Activated T-helper 17 cell treated with anti-CD3 and anti-CD28 coated beads, Interleukin-2, amount 50 U/mL, for 72 hours (primary cell): ENCODE measurements around the gene FADS2. TPM values are rescaled to one million over a fixed set of nuclear protein-coding genes. Genes with fewer than 3 reads are reported as not detected.

Source experiments
- ATAC-seq: fragments of 150-1000 bp; cut with Tn5 transposase; replicated peaks from 2 replicates; pipeline ENCODE4 v1.10.0; 2021; ENCODE audit warnings: mild to moderate bottlenecking, moderate library complexity
- H3K27ac Mint-ChIP-seq: one replicate; pipeline ENCODE4 v1.8.0; 2022; ENCODE audit warnings: mixed read lengths
- H3K27me3 Mint-ChIP-seq: one replicate; pipeline ENCODE4 v1.8.0; 2022; ENCODE audit warnings: mixed read lengths
- H3K36me3 Mint-ChIP-seq: one replicate; pipeline ENCODE4 v1.8.0; 2022; ENCODE audit warnings: low read depth, mild to moderate bottlenecking, mixed read lengths
- H3K4me1 Mint-ChIP-seq: one replicate; pipeline ENCODE4 v1.8.0; 2022; ENCODE audit warnings: mixed read lengths
- H3K4me3 Mint-ChIP-seq: one replicate; pipeline ENCODE4 v1.8.0; 2022; ENCODE audit warnings: mild to moderate bottlenecking, mixed read lengths
- H3K9me3 Mint-ChIP-seq: one replicate; pipeline ENCODE4 v1.8.0; 2022; ENCODE audit warnings: mixed read lengths
- total RNA-seq, 2 donors: library from RNA; stranded (reverse); gene quantifications; one replicate each; pipeline ENCODE4 v1.2.3, GENCODE V29; 2022

Gene FADS2
- total RNA-seq, 2 donors from 2014 or later: 9.4 to 58.3 TPM

- no peaks in the 10 kb centered on the region for H3K9me3 Mint-ChIP-seq
- peak within 1 kb of the TSS; percentile 98 for H3K27ac Mint-ChIP-seq
- H3K4me1 Mint-ChIP-seq: peaks cover 21% of the 10 kb centered on the region
- peak; percentile 91 for ATAC-seq
- H3K27me3 Mint-ChIP-seq: no peaks in the 10 kb centered on the region
- peak within 1 kb of the TSS; percentile 88 for H3K4me3 Mint-ChIP-seq
- peaks cover 92% of the 10 kb centered on the region for H3K36me3 Mint-ChIP-seq
These were observed 35.6 kb upstream of the FADS2 start, which contains the start of the genes FEN1 and TMEM258 for GRCh38 chr11:61792310-61793082. FEN1 (plus strand) TSS chr11:61792911; CDS start chr11:61795362, 2,451 bp downstream. TMEM258 (minus strand) TSS chr11:61792599; CDS start chr11:61792558, 41 bp downstream.

GRCh38 chr11:61793083-61793828, 34.8 kb upstream of the FADS2 start:
- H3K4me1 Mint-ChIP-seq: peaks cover 21% of the 10 kb centered on the region

GRCh38 chr11:61793829-61794204, 34.3 kb upstream of the FADS2 start:
- no peaks in the 10 kb centered on the region for H3K27me3 Mint-ChIP-seq
- peaks cover 92% of the 10 kb centered on the region for H3K36me3 Mint-ChIP-seq
- no peaks in the 10 kb centered on the region for H3K9me3 Mint-ChIP-seq
- peak overlapping the region; percentile 98 for H3K27ac Mint-ChIP-seq
- H3K4me3 Mint-ChIP-seq: peak overlapping the region; percentile 88
- no peak for ATAC-seq
- peaks cover 21% of the 10 kb centered on the region for H3K4me1 Mint-ChIP-seq

More at GRCh38 chr11:61793083-61793828, 34.8 kb upstream of the FADS2 start:
- ATAC-seq: peak; percentile 23
- Mint-ChIP-seq H3K27me3 (no peaks in the 10 kb centered on the region), H3K4me3 (peak overlapping the region; percentile 88), H3K9me3 (no peaks in the 10 kb centered on the region), H3K27ac (peak overlapping the region; percentile 98), H3K36me3 (peaks cover 92% of the 10 kb centered on the region)

- Mint-ChIP-seq H3K36me3 (peaks cover 92% of the 10 kb centered on the region), H3K4me1 (peaks cover 19% of the 10 kb centered on the region), H3K27ac (no peak overlapping the region), H3K9me3 (no peaks in the 10 kb centered on the region), H3K27me3 (no peaks in the 10 kb centered on the region), H3K4me3 (peak overlapping the region; percentile 88)
- ATAC-seq: no peak
These were observed 33.5 kb upstream of the FADS2 start for GRCh38 chr11:61794579-61794978.

- no peaks in the 10 kb centered on the region for H3K27me3 Mint-ChIP-seq
- H3K27ac Mint-ChIP-seq: peak overlapping the region; percentile 78
- peaks cover 89% of the 10 kb centered on the region for H3K36me3 Mint-ChIP-seq
- peaks cover 15% of the 10 kb centered on the region for H3K4me1 Mint-ChIP-seq
- peak overlapping the region; percentile 88 for H3K4me3 Mint-ChIP-seq
- no peaks in the 10 kb centered on the region for H3K9me3 Mint-ChIP-seq
- ATAC-seq: no peak
These were observed 32.6 kb upstream of the FADS2 start for GRCh38 chr11:61795459-61795858.

- Mint-ChIP-seq H3K9me3 (no peaks in the 10 kb centered on the region), H3K27ac (no peak overlapping the region), H3K27me3 (no peaks in the 10 kb centered on the region), H3K4me3 (no peak overlapping the region), H3K36me3 (peaks cover 88% of the 10 kb centered on the region), H3K4me1 (peaks cover 16% of the 10 kb centered on the region)
- ATAC-seq: no peak
These were observed 32.1 kb upstream of the FADS2 start for GRCh38 chr11:61795876-61796526.

GRCh38 chr11:61797263-61797944, 30.7 kb upstream of the FADS2 start:
- Mint-ChIP-seq H3K36me3 (peaks cover 82% of the 10 kb centered on the region), H3K4me3 (no peak overlapping the region), H3K4me1 (peaks cover 10% of the 10 kb centered on the region), H3K9me3 (no peaks in the 10 kb centered on the region), H3K27me3 (no peaks in the 10 kb centered on the region), H3K27ac (no peak overlapping the region)
- no peak for ATAC-seq

- no peaks in the 10 kb centered on the region for H3K27me3 Mint-ChIP-seq
- no peak overlapping the region for H3K27ac Mint-ChIP-seq
- no peaks in the 10 kb centered on the region for H3K9me3 Mint-ChIP-seq
- peaks cover 76% of the 10 kb centered on the region for H3K36me3 Mint-ChIP-seq
- no peak for ATAC-seq
- H3K4me3 Mint-ChIP-seq: no peak overlapping the region
- peaks cover 10% of the 10 kb centered on the region for H3K4me1 Mint-ChIP-seq
These were observed 28.3 kb upstream of the FADS2 start for GRCh38 chr11:61799665-61800284.

- Mint-ChIP-seq H3K9me3 (no peaks in the 10 kb centered on the region), H3K36me3 (peaks cover 75% of the 10 kb centered on the region), H3K4me3 (no peak overlapping the region), H3K27ac (peak overlapping the region; percentile 22), H3K4me1 (peaks cover 10% of the 10 kb centered on the region), H3K27me3 (no peaks in the 10 kb centered on the region)
- ATAC-seq: no peak
These were observed 27.5 kb upstream of the FADS2 start for GRCh38 chr11:61800331-61801281.

- Mint-ChIP-seq H3K4me3 (no peak overlapping the region), H3K27ac (no peak overlapping the region), H3K27me3 (no peaks in the 10 kb centered on the region), H3K4me1 (peaks cover 4% of the 10 kb centered on the region), H3K36me3 (peaks cover 65% of the 10 kb centered on the region), H3K9me3 (no peaks in the 10 kb centered on the region)
- ATAC-seq: no peak
These were observed 25.5 kb upstream of the FADS2 start for GRCh38 chr11:61802605-61803004.

GRCh38 chr11:61803889-61804647, 24.0 kb upstream of the FADS2 start:
- H3K9me3 Mint-ChIP-seq: no peaks in the 10 kb centered on the region
- peaks cover 57% of the 10 kb centered on the region for H3K36me3 Mint-ChIP-seq
- H3K27ac Mint-ChIP-seq: no peak overlapping the region
- no peaks in the 10 kb centered on the region for H3K27me3 Mint-ChIP-seq
- H3K4me1 Mint-ChIP-seq: peaks cover 4% of the 10 kb centered on the region
- ATAC-seq: no peak
- H3K4me3 Mint-ChIP-seq: no peak overlapping the region

GRCh38 chr11:61805146-61805545, 23.0 kb upstream of the FADS2 start:
- peaks cover 4% of the 10 kb centered on the region for H3K4me1 Mint-ChIP-seq
- H3K9me3 Mint-ChIP-seq: no peaks in the 10 kb centered on the region
- peaks cover 60% of the 10 kb centered on the region for H3K36me3 Mint-ChIP-seq
- H3K4me3 Mint-ChIP-seq: no peak overlapping the region
- no peaks in the 10 kb centered on the region for H3K27me3 Mint-ChIP-seq
- no peak for ATAC-seq
- no peak overlapping the region for H3K27ac Mint-ChIP-seq
